HepG2 (cell line): ENCODE results near the gene PTPA. TPM values are rescaled to one million over a fixed set of nuclear protein-coding genes. Genes with fewer than 3 reads are reported as not detected.

Experiments used
- HCFC1 ChIP-seq: fragments of 150-350 bp; IDR thresholded peaks from 2 replicates; pipeline ENCODE4 v1.6.1; 2014; ENCODE audit warnings: low read depth, low read length
- HNF1A ChIP-seq, 2 experiments: sonication (generic) in 1 of 2; formaldehyde crosslinking in 1 of 2; IDR thresholded peaks; 2 replicates each; pipeline versions ENCODE4 v1.4.0 to v1.6.1; 2016 to 2020; ENCODE audit warnings: borderline replicate concordance in 1 of 2, low read depth in 1 of 2, mild to moderate bottlenecking in 1 of 2, missing genetic modification reagents in 1 of 2
- JUN ChIP-seq: sonication (generic); formaldehyde crosslinking; IDR thresholded peaks from 2 replicates; pipeline ENCODE4 v1.4.0; 2020; ENCODE audit warnings: mild to moderate bottlenecking, missing genetic modification reagents
- NFAT5 ChIP-seq: sonication (generic); formaldehyde crosslinking; IDR thresholded peaks from 2 replicates; pipeline ENCODE4 v1.4.0; 2020; ENCODE audit warnings: missing genetic modification reagents
- TFAP4 ChIP-seq: sonication (generic); IDR thresholded peaks from 2 replicates; pipeline ENCODE4 v1.6.1; 2016; ENCODE audit warnings: low read depth, borderline replicate concordance
- XBP1 ChIP-seq: sonication (generic); formaldehyde crosslinking; IDR thresholded peaks from 2 replicates; pipeline ENCODE4 v1.5.0; 2020; ENCODE audit warnings: missing genetic modification reagents
- ZBTB38 ChIP-seq: sonication (generic); formaldehyde crosslinking; IDR thresholded peaks from 2 replicates; pipeline ENCODE4 v1.5.1; 2020; ENCODE audit warnings: mild to moderate bottlenecking, missing genetic modification reagents
- ZNF292 ChIP-seq: sonication (generic); formaldehyde crosslinking; IDR thresholded peaks from 2 replicates; pipeline ENCODE4 v1.8.1; 2022; ENCODE audit warnings: mild to moderate bottlenecking, low read depth, missing genetic modification reagents, borderline replicate concordance
- ZNF326 ChIP-seq: sonication (generic); formaldehyde crosslinking; IDR thresholded peaks from 2 replicates; pipeline ENCODE4 v1.4.0; 2020; ENCODE audit warnings: missing genetic modification reagents, borderline replicate concordance
- ZNF644 ChIP-seq: IDR thresholded peaks from 2 replicates; pipeline ENCODE4 v1.6.1; 2016; ENCODE audit warnings: low read depth
- polyA plus RNA-seq, 8 experiments: library from polyadenylated mRNA; depleted of rRNA in 3 of 8; stranded (reverse) in 7 of 8; unstranded in 1 of 8; fragments of >200 nt; fragmentation: Illumina TruSeq in 4 of 8; extraction: Trizol in 4 of 8; gene quantifications; 2 replicates each; pipeline versions ENCODE4 v1.2.1 to v1.2.3, GENCODE V29; 2011 to 2016; ENCODE audit warnings: low read depth in 4 of 8, missing spikeins in 1 of 8, mixed read lengths in 1 of 8; ENCODE audit not compliant: insufficient read depth in 1 of 8
- total RNA-seq, 5 experiments: library from RNA; depleted of rRNA; stranded (reverse); fragments of >200 nt; fragmentation: Illumina TruSeq; extraction: Trizol; gene quantifications; 2 replicates each; pipeline ENCODE4 v1.2.3, GENCODE V29; 2016; ENCODE audit warnings: low read depth in 1 of 5
- TF ChIP-seq, protein P1 (sequence below): IDR thresholded peaks from 2 replicates; pipeline ENCODE4 v1.6.1; 2016; ENCODE audit warnings: missing compliant biosample characterization, missing genetic modification reagents, borderline replicate concordance
- TF ChIP-seq, protein P2 (sequence below): sonication (generic); formaldehyde crosslinking; IDR thresholded peaks from 2 replicates; pipeline ENCODE4 v1.4.0; 2020; ENCODE audit warnings: mild to moderate bottlenecking, missing genetic modification reagents
- TF ChIP-seq, protein P3 (sequence below): sonication (generic); formaldehyde crosslinking; IDR thresholded peaks from 2 replicates; pipeline ENCODE4 v1.8.0; 2022; ENCODE audit warnings: mild to moderate bottlenecking, missing genetic modification reagents; ENCODE audit not compliant: insufficient replicate concordance

The PTPA gene
- total and polyA plus RNA-seq, 2 of the 13 experiments (the other 11 are each of a cell fraction or from before 2014, with no cell fraction given): 79.3 to 105 TPM

DNA sequence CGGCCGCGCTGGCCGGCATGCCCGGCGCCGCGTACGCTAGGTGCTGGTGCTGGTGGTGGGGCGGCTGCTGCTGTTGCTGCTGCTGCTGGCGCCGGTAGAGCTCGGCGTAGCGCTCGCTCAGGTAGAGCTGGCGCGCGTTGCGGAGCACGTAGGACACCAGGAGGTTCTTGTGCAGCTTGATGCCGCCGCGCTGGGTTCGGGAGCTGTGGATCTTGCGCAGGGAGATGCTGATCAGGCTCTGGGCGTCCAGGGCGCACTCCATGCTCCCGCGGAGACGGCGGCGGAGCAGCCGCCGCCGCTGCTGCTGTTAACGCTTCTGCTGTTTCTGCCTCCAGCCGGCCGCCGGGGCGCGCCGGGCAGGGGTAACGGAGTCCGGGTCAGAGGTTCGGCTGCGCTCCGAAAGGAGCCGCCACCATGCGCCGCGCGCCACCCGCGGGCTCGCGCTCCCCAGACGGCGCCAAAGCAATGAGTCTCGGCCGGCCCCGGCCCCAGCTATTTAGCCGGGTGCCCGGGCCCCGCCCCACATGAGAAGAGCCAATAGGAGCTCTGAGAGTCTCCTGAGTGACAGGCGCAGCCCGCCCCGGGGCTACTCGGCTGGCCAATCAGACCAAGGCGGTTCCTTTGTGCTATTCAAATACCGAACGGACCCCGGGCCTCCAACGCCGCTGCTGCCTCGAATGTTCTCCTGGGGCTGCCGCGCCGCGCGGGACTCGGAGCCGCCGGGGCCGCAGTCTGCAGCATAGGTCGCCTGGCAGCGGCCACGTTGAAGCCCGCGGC, 66.8 kb downstream of the PTPA start, which contains the start of gene IER5L (continued):
- TF ChIP-seq HNF1A (IDR thresholded peaks at IDR 0.05; ENCODE audit: low read depth): no peak
- no peak for TF ChIP-seq HNF1A (CRISPR knock-in tag; IDR thresholded peaks at IDR 0.05; ENCODE audit: borderline replicate concordance)
- TF ChIP-seq, protein P1, sequence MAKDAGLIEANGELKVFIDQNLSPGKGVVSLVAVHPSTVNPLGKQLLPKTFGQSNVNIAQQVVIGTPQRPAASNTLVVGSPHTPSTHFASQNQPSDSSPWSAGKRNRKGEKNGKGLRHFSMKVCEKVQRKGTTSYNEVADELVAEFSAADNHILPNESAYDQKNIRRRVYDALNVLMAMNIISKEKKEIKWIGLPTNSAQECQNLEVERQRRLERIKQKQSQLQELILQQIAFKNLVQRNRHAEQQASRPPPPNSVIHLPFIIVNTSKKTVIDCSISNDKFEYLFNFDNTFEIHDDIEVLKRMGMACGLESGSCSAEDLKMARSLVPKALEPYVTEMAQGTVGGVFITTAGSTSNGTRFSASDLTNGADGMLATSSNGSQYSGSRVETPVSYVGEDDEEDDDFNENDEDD (CRISPR knock-in tag): peak; percentile 95
- TF ChIP-seq, protein P2, sequence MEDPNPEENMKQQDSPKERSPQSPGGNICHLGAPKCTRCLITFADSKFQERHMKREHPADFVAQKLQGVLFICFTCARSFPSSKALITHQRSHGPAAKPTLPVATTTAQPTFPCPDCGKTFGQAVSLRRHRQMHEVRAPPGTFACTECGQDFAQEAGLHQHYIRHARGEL: no peak
- TF ChIP-seq HCFC1: no peak
- TF ChIP-seq XBP1 (CRISPR knock-in tag): 0 out of 2 replicates have a peak, but pooled peaks have one; percentile 24
- no peak for TF ChIP-seq JUN (CRISPR knock-in tag)
- no peak for TF ChIP-seq ZBTB38 (CRISPR knock-in tag)
- TF ChIP-seq, protein P3, sequence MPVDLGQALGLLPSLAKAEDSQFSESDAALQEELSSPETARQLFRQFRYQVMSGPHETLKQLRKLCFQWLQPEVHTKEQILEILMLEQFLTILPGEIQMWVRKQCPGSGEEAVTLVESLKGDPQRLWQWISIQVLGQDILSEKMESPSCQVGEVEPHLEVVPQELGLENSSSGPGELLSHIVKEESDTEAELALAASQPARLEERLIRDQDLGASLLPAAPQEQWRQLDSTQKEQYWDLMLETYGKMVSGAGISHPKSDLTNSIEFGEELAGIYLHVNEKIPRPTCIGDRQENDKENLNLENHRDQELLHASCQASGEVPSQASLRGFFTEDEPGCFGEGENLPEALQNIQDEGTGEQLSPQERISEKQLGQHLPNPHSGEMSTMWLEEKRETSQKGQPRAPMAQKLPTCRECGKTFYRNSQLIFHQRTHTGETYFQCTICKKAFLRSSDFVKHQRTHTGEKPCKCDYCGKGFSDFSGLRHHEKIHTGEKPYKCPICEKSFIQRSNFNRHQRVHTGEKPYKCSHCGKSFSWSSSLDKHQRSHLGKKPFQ: peak; percentile 64
- peak; percentile 10; the same call in 1 of the 2 replicates for TF ChIP-seq TFAP4
- TF ChIP-seq ZNF644: no peak
- peak; percentile 75 for TF ChIP-seq NFAT5 (CRISPR knock-in tag)
- TF ChIP-seq ZNF326 (CRISPR knock-in tag): no peak
- TF ChIP-seq ZNF292 (CRISPR knock-in tag): no peak
